ENCODE results near the gene TRPM3.

Gene TRPM3

GRCh38 chr9:70830618-70831017 is 290.8 kb downstream of the TRPM3 start:
- DNase-seq (ENCODE audit: low read depth in 4 of 4, low spot score in 1 of 4), result no peak

- no peak for DNase-seq (ENCODE audit: low read depth in 4 of 4, low spot score in 1 of 4)
These were observed 291.7 kb downstream of the TRPM3 start for GRCh38 chr9:70829591-70830265.

GRCh38 chr9:70826562-70826961 is 294.9 kb downstream of the TRPM3 start:
- DNase-seq (ENCODE audit: low read depth in 4 of 4, low spot score in 1 of 4), result no peak

GRCh38 chr9:70823284-70823683 is 298.1 kb downstream of the TRPM3 start:
- no peak for DNase-seq (ENCODE audit: low read depth in 4 of 4, low spot score in 1 of 4)

- no peak for DNase-seq (ENCODE audit: low read depth in 4 of 4, low spot score in 1 of 4)
These were observed 304.1 kb downstream of the TRPM3 start for GRCh38 chr9:70817311-70817710.

GRCh38 chr9:70816891-70817290 is 304.5 kb downstream of the TRPM3 start:
- no peak for DNase-seq (ENCODE audit: low read depth in 4 of 4, low spot score in 1 of 4)

GRCh38 chr9:70816316-70816715 is 305.1 kb downstream of the TRPM3 start:
- no peak for DNase-seq (ENCODE audit: low read depth in 4 of 4, low spot score in 1 of 4)

- DNase-seq (ENCODE audit: low read depth in 4 of 4, low spot score in 1 of 4), result no peak
These were observed 306.8 kb downstream of the TRPM3 start for GRCh38 chr9:70814597-70814996.

- no peak for DNase-seq (ENCODE audit: low read depth in 4 of 4, low spot score in 1 of 4)
These were observed 308.3 kb downstream of the TRPM3 start for GRCh38 chr9:70813141-70813540.

- no peak for DNase-seq (ENCODE audit: low read depth in 4 of 4, low spot score in 1 of 4)
These were observed 309.8 kb downstream of the TRPM3 start for GRCh38 chr9:70811638-70812037.

- DNase-seq (ENCODE audit: low read depth in 4 of 4, low spot score in 1 of 4), result no peak
These were observed 314.5 kb downstream of the TRPM3 start for GRCh38 chr9:70806875-70807274.

- DNase-seq (ENCODE audit: low read depth in 4 of 4, low spot score in 1 of 4), result no peak
These were observed 315.5 kb downstream of the TRPM3 start for GRCh38 chr9:70805949-70806348.

- DNase-seq (ENCODE audit: low read depth in 4 of 4, low spot score in 1 of 4), result no peak
These were observed 318.5 kb downstream of the TRPM3 start for GRCh38 chr9:70802758-70803436.

GRCh38 chr9:70802206-70802605 is 319.2 kb downstream of the TRPM3 start:
- DNase-seq (ENCODE audit: low read depth in 4 of 4, low spot score in 1 of 4), result no peak

GRCh38 chr9:70801181-70801829 is 320.1 kb downstream of the TRPM3 start:
- DNase-seq (ENCODE audit: low read depth in 4 of 4, low spot score in 1 of 4), result no peak

GRCh38 chr9:70798018-70798417 is 323.4 kb downstream of the TRPM3 start:
- DNase-seq (ENCODE audit: low read depth in 4 of 4, low spot score in 1 of 4), result no peak

GRCh38 chr9:70795841-70796240 is 325.6 kb downstream of the TRPM3 start:
- DNase-seq (ENCODE audit: low read depth in 4 of 4, low spot score in 1 of 4), result no peak

GRCh38 chr9:70792796-70793195 is 328.6 kb downstream of the TRPM3 start:
- no peak for DNase-seq (ENCODE audit: low read depth in 4 of 4, low spot score in 1 of 4)

GRCh38 chr9:70791936-70792335 is 329.5 kb downstream of the TRPM3 start:
- DNase-seq (ENCODE audit: low read depth in 4 of 4, low spot score in 1 of 4), result no peak

- DNase-seq (ENCODE audit: low read depth in 4 of 4, low spot score in 1 of 4), result no peak
These were observed 332.3 kb downstream of the TRPM3 start for GRCh38 chr9:70789086-70789485.

- DNase-seq (ENCODE audit: low read depth in 4 of 4, low spot score in 1 of 4), result no peak
These were observed 337.0 kb downstream of the TRPM3 start for GRCh38 chr9:70784456-70784855.

GRCh38 chr9:70778568-70778967 is 342.9 kb downstream of the TRPM3 start:
- DNase-seq (ENCODE audit: low read depth in 4 of 4, low spot score in 1 of 4), result no peak
